SH-SY5Y (cell line): Measurements from ENCODE around the gene TMEM201.

Experiments used
- GATA2 ChIP-seq: IDR thresholded peaks from 2 replicates; pipeline ENCODE4 v1.6.1; 2011; ENCODE audit warnings: mild to moderate bottlenecking, low read depth, low read length
- GATA3 ChIP-seq: IDR thresholded peaks from 2 replicates; pipeline ENCODE4 v1.6.1; 2011; ENCODE audit warnings: low read depth, mild to moderate bottlenecking, low read length, moderate library complexity

- no peak for TF ChIP-seq GATA2
- no peak for TF ChIP-seq GATA3
Measured at GRCh38 chr1:9634582-9634981, 45.9 kb downstream of the TMEM201 start.
